ENCODE results near the gene PAK4. TPM values are rescaled to one million over a fixed set of nuclear protein-coding genes. Genes with fewer than 3 reads are reported as not detected.

PAK4 gene
- total and polyA plus RNA-seq, 9 of the 15 experiments (the other 6 are each of a cell fraction or from before 2014, with no cell fraction given): 0.21 to 33.5 (median 5.8) TPM

GRCh38 chr19:39205449-39205764 lies 79.8 kb downstream of the PAK4 start (continued):
- TF ChIP-seq LEF1 (IDR thresholded peaks at IDR 0.05): no peak
- TF ChIP-seq E2F3 (CRISPR knock-in tag; IDR thresholded peaks at IDR 0.05): no peak
- peak; percentile 72 for TF ChIP-seq L3MBTL2 (IDR thresholded peaks at IDR 0.05)
- TF ChIP-seq, protein P1, sequence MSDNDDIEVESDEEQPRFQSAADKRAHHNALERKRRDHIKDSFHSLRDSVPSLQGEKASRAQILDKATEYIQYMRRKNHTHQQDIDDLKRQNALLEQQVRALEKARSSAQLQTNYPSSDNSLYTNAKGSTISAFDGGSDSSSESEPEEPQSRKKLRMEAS (CRISPR knock-in tag; IDR thresholded peaks at IDR 0.05): 0 out of 2 replicates have a peak, but pooled peaks have one; percentile 5
- TF ChIP-seq ARID2 (IDR thresholded peaks at IDR 0.05): no peak
- no peak for TF ChIP-seq SOX6 (IDR thresholded peaks at IDR 0.05)
- TF ChIP-seq ZBTB49 (CRISPR knock-in tag; IDR thresholded peaks at IDR 0.05; ENCODE audit: borderline replicate concordance): no peak
- no peak for TF ChIP-seq TCF7L2 (IDR thresholded peaks at IDR 0.05; ENCODE audit: low read depth, low read length)
- peak; percentile 14; the same call in 1 of the 2 replicates for TF ChIP-seq ZBTB40 (IDR thresholded peaks at IDR 0.05)
- no peak for TF ChIP-seq ZBTB40 (CRISPR knock-in tag; IDR thresholded peaks at IDR 0.05)
- no peak for TF ChIP-seq CREM (IDR thresholded peaks at IDR 0.05; ENCODE audit: low read depth)
- TF ChIP-seq MEF2D (tag; conservative IDR thresholded peaks at IDR 0.05; ENCODE audit: low read depth): no peak
- no peak for TF ChIP-seq POLR2AphosphoS5 (IDR thresholded peaks at IDR 0.05; ENCODE audit: control insufficient read depth, insufficient read depth, low read depth, low read length)
- TF ChIP-seq, protein P2, sequence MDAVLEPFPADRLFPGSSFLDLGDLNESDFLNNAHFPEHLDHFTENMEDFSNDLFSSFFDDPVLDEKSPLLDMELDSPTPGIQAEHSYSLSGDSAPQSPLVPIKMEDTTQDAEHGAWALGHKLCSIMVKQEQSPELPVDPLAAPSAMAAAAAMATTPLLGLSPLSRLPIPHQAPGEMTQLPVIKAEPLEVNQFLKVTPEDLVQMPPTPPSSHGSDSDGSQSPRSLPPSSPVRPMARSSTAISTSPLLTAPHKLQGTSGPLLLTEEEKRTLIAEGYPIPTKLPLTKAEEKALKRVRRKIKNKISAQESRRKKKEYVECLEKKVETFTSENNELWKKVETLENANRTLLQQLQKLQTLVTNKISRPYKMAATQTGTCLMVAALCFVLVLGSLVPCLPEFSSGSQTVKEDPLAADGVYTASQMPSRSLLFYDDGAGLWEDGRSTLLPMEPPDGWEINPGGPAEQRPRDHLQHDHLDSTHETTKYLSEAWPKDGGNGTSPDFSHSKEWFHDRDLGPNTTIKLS (IDR thresholded peaks at IDR 0.05; ENCODE audit: borderline replicate concordance, low read depth): no peak
- peak; percentile 89 for TF ChIP-seq ZNF224 (CRISPR knock-in tag; IDR thresholded peaks at IDR 0.05)
- no peak for TF ChIP-seq MEF2A (IDR thresholded peaks at IDR 0.05; ENCODE audit: control insufficient read depth, low read depth, low read length)
- no peak for TF ChIP-seq PTBP1 (IDR thresholded peaks at IDR 0.05; ENCODE audit: low read depth, low read length)
